AG09319 (cell line): ENCODE data around the gene LCNL1.

ENCODE experiments used
- DNase-seq: peaks from one replicate; pipeline ENCODE4 v3.0.0-alpha.2; 2010; ENCODE audit warnings: low read depth; ENCODE audit errors: extremely low read depth
- TF ChIP-seq, protein P1 (sequence below): IDR thresholded peaks from 2 replicates; pipeline ENCODE4 v1.5.1; 2011; ENCODE audit warnings: low read depth, mild to moderate bottlenecking, inconsistent platforms, low read length, moderate library complexity

LCNL1 gene

DNA sequence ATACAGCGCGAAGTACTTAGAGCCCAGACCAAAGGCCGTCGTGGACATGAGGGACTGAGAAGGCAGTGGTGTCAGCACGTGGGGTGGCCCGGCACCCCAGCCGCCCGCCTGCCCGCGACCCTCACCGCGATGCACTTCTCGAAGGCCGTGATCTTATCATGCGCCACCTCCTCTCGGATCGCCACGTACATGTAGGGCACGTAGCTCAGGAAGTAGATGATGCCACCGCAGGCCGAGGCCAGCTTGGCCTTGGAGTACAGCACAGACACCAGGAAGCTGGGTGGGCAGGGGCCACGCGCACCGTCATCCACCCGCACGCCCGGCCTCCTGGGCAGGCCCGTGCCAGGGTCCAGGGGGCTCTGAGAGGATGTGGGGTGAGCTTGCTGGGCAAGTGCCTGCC lies 34.3 kb downstream of the LCNL1 start:
- DNase-seq = no peak
- TF ChIP-seq, protein P1, sequence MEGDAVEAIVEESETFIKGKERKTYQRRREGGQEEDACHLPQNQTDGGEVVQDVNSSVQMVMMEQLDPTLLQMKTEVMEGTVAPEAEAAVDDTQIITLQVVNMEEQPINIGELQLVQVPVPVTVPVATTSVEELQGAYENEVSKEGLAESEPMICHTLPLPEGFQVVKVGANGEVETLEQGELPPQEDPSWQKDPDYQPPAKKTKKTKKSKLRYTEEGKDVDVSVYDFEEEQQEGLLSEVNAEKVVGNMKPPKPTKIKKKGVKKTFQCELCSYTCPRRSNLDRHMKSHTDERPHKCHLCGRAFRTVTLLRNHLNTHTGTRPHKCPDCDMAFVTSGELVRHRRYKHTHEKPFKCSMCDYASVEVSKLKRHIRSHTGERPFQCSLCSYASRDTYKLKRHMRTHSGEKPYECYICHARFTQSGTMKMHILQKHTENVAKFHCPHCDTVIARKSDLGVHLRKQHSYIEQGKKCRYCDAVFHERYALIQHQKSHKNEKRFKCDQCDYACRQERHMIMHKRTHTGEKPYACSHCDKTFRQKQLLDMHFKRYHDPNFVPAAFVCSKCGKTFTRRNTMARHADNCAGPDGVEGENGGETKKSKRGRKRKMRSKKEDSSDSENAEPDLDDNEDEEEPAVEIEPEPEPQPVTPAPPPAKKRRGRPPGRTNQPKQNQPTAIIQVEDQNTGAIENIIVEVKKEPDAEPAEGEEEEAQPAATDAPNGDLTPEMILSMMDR = no peak

DNA sequence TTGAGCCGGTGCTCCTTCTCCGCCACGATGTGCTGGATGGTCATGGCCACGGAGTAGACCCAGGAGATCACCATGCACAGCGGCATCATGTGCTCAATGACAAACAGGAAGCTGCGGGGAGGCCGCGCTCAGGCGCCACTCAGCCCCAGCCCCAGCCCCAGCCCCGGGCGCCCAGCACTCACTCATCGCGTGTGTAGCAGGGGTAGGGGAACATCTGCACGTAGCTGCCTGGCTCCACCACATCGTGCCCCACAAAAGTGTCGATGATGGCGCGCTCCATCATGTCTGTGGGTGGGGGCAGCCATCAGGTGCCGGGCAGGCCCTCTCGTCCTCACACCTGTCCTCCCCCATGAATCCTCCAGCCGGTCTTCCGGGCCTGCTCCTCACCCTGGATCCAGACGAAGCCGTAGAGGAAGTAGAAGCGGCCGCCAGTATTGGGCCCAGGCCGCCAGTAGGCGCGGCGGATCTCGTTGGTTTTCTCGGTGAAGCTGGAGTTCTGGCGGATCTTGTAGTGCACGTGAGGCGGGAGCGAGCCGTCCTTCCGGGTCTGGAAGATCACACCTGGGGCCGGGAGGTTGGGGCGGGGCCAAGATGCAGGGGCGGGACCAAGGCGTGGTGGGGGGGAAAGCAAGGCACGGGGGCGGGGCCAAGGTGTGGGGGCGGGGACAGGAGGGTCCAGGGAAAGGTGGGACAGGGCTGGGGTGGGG lies 35.2 kb downstream of the LCNL1 start:
- TF ChIP-seq, protein P1 = no peak
- DNase-seq = no peak

DNA sequence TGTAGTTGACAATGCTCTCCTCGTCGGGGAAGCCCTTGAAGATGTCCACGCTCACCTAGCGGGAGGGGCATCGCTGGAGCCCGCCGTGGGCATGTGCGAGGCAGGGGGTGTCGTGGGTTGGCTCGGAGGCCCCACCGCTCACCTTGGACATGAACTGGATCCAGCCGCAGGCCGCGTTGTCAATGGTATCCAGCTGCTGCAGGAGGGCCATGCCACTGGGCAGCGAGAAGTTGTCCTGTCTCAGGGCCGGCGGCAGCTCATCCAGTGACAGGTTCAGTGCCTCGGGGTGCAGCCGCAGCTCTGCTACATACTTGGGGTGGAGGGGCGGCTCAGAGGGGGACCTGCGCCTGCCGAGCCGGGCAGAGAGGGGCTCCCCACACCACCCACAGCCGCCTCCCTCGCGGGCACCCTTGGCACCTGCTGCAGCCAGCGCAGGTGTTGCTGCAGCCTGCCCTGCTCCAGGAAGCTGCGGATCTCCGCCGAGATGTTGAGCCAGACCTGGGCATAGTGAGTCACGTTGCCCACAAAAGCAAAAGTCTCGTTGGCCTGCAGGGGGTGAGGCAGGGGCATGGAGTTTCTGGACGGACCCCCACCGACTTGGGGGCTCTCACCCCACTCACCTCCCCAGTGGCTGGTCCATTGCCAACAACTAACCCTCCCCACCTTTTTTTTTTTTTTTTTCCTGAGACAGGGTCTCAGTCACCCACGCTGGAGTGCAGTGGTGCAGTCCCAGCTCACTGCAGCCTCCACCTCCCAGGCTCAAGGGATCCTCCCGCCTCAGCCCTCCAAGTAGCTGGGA lies 36.2 kb downstream of the LCNL1 start:
- DNase-seq = no peak
- TF ChIP-seq, protein P1 = no peak

DNA sequence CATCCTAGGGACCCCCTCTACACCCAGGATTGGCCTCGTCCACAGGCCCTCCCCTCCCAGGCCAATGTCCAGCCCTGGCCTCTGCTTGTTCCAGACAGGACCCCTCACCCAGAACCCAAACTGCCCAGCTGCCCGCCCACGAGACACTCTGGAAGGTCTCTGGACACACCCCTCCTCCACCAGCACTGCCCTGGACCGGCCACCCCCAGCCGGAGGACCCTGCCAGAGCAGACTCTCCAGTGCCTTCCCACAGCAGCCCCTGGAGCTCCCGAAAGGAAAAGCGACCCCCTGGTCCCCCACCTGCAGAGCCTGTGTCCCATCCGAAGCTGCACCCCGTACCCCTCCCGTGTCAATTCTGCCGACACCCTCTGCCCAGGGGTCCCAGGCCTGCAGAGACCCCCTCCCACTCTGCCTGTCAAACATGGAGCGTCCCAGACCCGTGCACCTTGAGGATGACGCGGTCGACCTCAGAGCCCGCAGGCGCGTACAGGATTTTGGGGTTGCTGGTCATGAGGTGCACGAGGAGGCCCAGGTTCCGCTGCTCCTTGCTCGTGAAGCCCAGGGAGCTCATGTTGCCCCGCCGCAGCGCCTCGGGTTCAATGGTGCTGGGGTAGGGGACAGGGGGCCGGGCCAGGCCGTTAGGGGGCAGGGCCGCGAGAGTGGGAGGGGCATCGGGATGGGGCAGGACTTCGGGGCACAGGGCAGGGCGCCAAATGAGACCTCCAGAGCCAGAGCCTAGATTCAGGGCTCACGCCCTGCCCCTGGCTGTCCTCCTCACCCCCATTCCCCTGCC lies 37.3 kb downstream of the LCNL1 start:
- DNase-seq = no peak
- TF ChIP-seq, protein P1 = no peak

DNA sequence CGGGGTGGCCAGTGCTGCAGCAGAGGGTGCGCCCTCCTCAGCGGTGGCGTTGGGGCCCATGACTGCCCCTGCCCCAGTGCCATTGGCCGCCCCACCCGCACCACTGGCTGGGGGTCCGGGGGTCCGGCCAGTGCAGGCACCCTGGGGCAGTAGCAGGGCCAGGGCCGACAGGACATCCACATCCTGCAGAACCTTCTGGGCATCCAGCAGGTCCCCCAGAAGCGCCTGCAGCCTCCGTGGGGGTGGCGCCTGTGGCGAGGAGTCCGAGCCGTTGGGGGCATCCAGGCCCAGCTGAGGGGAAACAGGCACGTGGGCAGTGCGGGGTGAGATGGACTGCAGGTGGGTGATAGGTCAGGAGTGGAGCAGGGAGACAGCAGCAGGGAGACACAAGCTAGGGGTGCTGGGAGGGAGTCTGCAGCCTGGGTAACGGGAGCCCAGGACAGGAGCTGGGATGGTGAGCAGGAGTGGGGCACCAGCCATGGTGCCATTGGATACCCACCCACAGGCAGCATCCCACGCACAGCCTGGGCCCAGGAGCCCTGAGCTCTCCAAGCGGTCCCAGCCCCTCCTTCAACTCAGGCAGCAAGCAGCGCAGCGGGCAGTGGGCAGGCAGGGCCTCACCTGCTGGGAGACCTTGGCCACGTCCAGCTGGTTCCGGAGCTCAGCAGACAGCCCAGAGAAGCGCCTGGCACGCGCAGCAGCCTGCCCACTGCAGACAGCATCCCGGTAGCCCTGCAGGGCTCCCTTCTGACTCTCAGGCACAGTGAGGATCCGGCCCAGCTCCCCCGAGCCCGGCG lies 38.2 kb downstream of the LCNL1 start:
- DNase-seq = no peak
- TF ChIP-seq, protein P1 = no peak

DNA sequence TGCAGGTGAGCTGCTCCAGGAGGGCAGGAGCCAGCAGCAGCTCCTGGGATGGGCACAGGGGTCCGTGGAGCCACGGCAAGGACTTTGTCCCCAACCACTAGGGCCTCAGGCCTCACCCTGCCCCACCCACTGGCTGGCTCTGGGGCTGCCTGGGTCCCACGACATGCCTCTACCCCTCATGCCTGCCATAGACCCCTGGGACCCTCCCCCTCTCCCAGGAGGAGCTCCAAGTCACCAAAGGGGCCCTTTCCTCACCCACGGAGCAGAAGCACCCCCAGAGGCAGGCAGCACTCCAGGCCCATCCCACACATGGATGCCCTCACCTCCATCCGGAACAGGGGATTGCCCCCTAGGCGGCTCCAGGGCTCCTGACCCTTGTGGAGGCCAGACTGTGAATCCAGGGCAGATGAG lies 38.8 kb downstream of the LCNL1 start:
- DNase-seq = no peak
- TF ChIP-seq, protein P1 = no peak
